Naive B cell (primary cell): ENCODE data around the gene ZBTB2. TPM values are rescaled to one million over a fixed set of nuclear protein-coding genes. Genes with fewer than 3 reads are reported as not detected.
"Not testable (repeated sequence)": the region's sequence is repeated elsewhere in the genome, so short reads cannot be mapped to it uniquely, and the experiment has no call there.

Experiments
- ATAC-seq, 2 donors: fragments of 150-1000 bp; cut with Tn5 transposase; 2 replicates each; pipeline ENCODE4 v1.10.0; 2021; ENCODE audit warnings: low read depth in 2 of 2, mild to moderate bottlenecking in 2 of 2, moderate library complexity in 2 of 2
- DNase-seq: peaks from one replicate; pipeline ENCODE4 v3.0.0; 2022
- H3K27ac Mint-ChIP-seq, 6 donors: one replicate each; pipeline ENCODE4 v1.8.0; 2020 to 2022; ENCODE audit warnings: mild to moderate bottlenecking in 6 of 6, mixed read lengths in 6 of 6, moderate library complexity in 5 of 6, inconsistent platforms in 2 of 6
- H3K27me3 Mint-ChIP-seq, 3 donors: one replicate each; pipeline ENCODE4 v1.8.0; 2021 to 2022; ENCODE audit warnings: mixed read lengths in 3 of 3, mild to moderate bottlenecking in 1 of 3
- H3K36me3 Mint-ChIP-seq, 2 donors: one replicate each; pipeline ENCODE4 v1.8.0; 2020 to 2022; ENCODE audit warnings: mixed read lengths in 2 of 2, inconsistent platforms in 1 of 2, mild to moderate bottlenecking in 1 of 2
- H3K4me1 Mint-ChIP-seq, 3 donors: one replicate each; pipeline ENCODE4 v1.8.0; 2020 to 2022; ENCODE audit warnings: mixed read lengths in 3 of 3, inconsistent platforms in 1 of 3, mild to moderate bottlenecking in 1 of 3, moderate library complexity in 1 of 3
- H3K4me3 Mint-ChIP-seq, 8 donors: one replicate each; pipeline ENCODE4 v1.8.0; 2020 to 2022; ENCODE audit warnings: mild to moderate bottlenecking in 8 of 8, mixed read lengths in 8 of 8, moderate library complexity in 8 of 8, inconsistent platforms in 2 of 8
- H3K9me3 Mint-ChIP-seq, 7 donors: one replicate each; pipeline ENCODE4 v1.8.0; 2020 to 2022; ENCODE audit warnings: mixed read lengths in 7 of 7, mild to moderate bottlenecking in 5 of 7, inconsistent platforms in 2 of 7, moderate library complexity in 1 of 7
- polyA plus RNA-seq, 6 donors: library from polyadenylated mRNA; unstranded; fragments of 300-500 nt; fragmentation: Illumina TruSeq; gene quantifications; one replicate each; pipeline ENCODE4 v1.2.3, GENCODE V29; 2021; ENCODE audit warnings: low read depth in 6 of 6

The ZBTB2 gene
- polyA plus RNA-seq, 6 donors from 2014 or later = 11.6 to 22.7 (median 14.5) TPM

GRCh38 chr6:151377095-151377494 lies 14.3 kb downstream of the ZBTB2 start:
- Mint-ChIP-seq H3K27ac (no peak overlapping the region), H3K9me3 (no peaks in the 10 kb centered on the region), H3K27me3 (no peaks in the 10 kb centered on the region), H3K4me1 (peaks cover 51 to 67% (median 59%) of the 10 kb centered on the region in 3 donors), H3K4me3 (peak overlapping the region in 3 of 8 donors; percentile 39 to 73 (median 58)), H3K36me3 (peaks cover 6 to 8% of the 10 kb centered on the region in 2 donors)
- ATAC-seq (no peak), DNase-seq (no peak)

GRCh38 chr6:151376440-151376839 lies 14.9 kb downstream of the ZBTB2 start:
- Mint-ChIP-seq H3K27ac (peak overlapping the region in 5 of 6 donors; percentile 34 to 96 (median 71)), H3K9me3 (no peaks in the 10 kb centered on the region), H3K27me3 (no peaks in the 10 kb centered on the region), H3K36me3 (peaks cover 13 to 15% of the 10 kb centered on the region in 2 donors), H3K4me1 (peaks cover 54 to 69% (median 66%) of the 10 kb centered on the region in 3 donors), H3K4me3 (peak overlapping the region in 7 of 8 donors; percentile 4 to 78 (median 67))
- peak; percentile 43 to 48 for ATAC-seq
- no peak for DNase-seq

- H3K9me3 Mint-ChIP-seq = no peaks in the 10 kb centered on the region
- no peaks in the 10 kb centered on the region for H3K27me3 Mint-ChIP-seq
- peaks cover 19 to 21% of the 10 kb centered on the region in 2 donors for H3K36me3 Mint-ChIP-seq
- H3K4me3 Mint-ChIP-seq = peak overlapping the region in 5 of 8 donors; percentile 10 to 76 (median 58)
- no peak for ATAC-seq
- H3K4me1 Mint-ChIP-seq = peaks cover 55 to 66% (median 64%) of the 10 kb centered on the region in 3 donors
- DNase-seq = no peak
- peak overlapping the region in 1 of 6 donors; percentile 34 for H3K27ac Mint-ChIP-seq
Measured at GRCh38 chr6:151375833-151376232, 15.5 kb downstream of the ZBTB2 start.

- Mint-ChIP-seq H3K9me3 (no peaks in the 10 kb centered on the region), H3K27me3 (no peaks in the 10 kb centered on the region), H3K4me3 (peak overlapping the region in 1 of 8 donors; percentile 35), H3K4me1 (peaks cover 43 to 53% (median 50%) of the 10 kb centered on the region in 3 donors), H3K36me3 (peaks cover 19 to 22% of the 10 kb centered on the region in 2 donors), H3K27ac (no peak overlapping the region)
- DNase-seq (no peak), ATAC-seq (no peak)
Measured at GRCh38 chr6:151374036-151374683, 17.2 kb downstream of the ZBTB2 start.

- Mint-ChIP-seq H3K9me3 (no peaks in the 10 kb centered on the region), H3K4me1 (peaks cover 35 to 45% (median 44%) of the 10 kb centered on the region in 3 donors), H3K27me3 (no peaks in the 10 kb centered on the region), H3K4me3 (no peak overlapping the region), H3K27ac (peak overlapping the region in 3 of 6 donors; percentile 30 to 76 (median 36)), H3K36me3 (peaks cover 19 to 22% of the 10 kb centered on the region in 2 donors)
- DNase-seq = no peak
- no peak for ATAC-seq
Measured at GRCh38 chr6:151372164-151372563, 19.2 kb downstream of the ZBTB2 start.

- ATAC-seq = no peak
- no peak overlapping the region for H3K4me3 Mint-ChIP-seq
- H3K27ac Mint-ChIP-seq = no peak overlapping the region
- H3K4me1 Mint-ChIP-seq = peaks cover 21 to 31% (median 28%) of the 10 kb centered on the region in 3 donors
- H3K9me3 Mint-ChIP-seq = no peaks in the 10 kb centered on the region
- no peak for DNase-seq
- peaks cover 28 to 33% of the 10 kb centered on the region in 2 donors for H3K36me3 Mint-ChIP-seq
- H3K27me3 Mint-ChIP-seq = no peaks in the 10 kb centered on the region
Measured at GRCh38 chr6:151370509-151371078, 20.8 kb downstream of the ZBTB2 start.

- H3K9me3 Mint-ChIP-seq = no peaks in the 10 kb centered on the region
- H3K4me3 Mint-ChIP-seq = no peak overlapping the region
- no peaks in the 10 kb centered on the region for H3K27me3 Mint-ChIP-seq
- peak overlapping the region in 2 of 6 donors; percentile 24 to 62 for H3K27ac Mint-ChIP-seq
- H3K4me1 Mint-ChIP-seq = no peaks in the 10 kb centered on the region
- ATAC-seq = no peak
- peaks cover 19 to 34% of the 10 kb centered on the region in 2 donors for H3K36me3 Mint-ChIP-seq
- DNase-seq = no peak
Measured at GRCh38 chr6:151365233-151365632, 26.1 kb downstream of the ZBTB2 start.

GRCh38 chr6:151359486-151359885 lies 31.9 kb downstream of the ZBTB2 start:
- no peak overlapping the region for H3K4me3 Mint-ChIP-seq
- no peak for ATAC-seq

GRCh38 chr6:151358475-151358874 lies 32.9 kb downstream of the ZBTB2 start:
- no peaks in the 10 kb centered on the region for H3K9me3 Mint-ChIP-seq
- no peak overlapping the region for H3K27ac Mint-ChIP-seq
- no peak overlapping the region for H3K4me3 Mint-ChIP-seq
- H3K4me1 Mint-ChIP-seq = no peaks in the 10 kb centered on the region
- ATAC-seq = no peak
- peaks cover 0 to 7% of the 10 kb centered on the region in 2 donors for H3K36me3 Mint-ChIP-seq
- H3K27me3 Mint-ChIP-seq = no peaks in the 10 kb centered on the region
- no peak for DNase-seq

More at GRCh38 chr6:151359486-151359885, 31.9 kb downstream of the ZBTB2 start:
- DNase-seq = no peak
- Mint-ChIP-seq H3K9me3 (no peaks in the 10 kb centered on the region), H3K36me3 (peaks cover 0 to 14% of the 10 kb centered on the region in 2 donors), H3K4me1 (no peaks in the 10 kb centered on the region), H3K27ac (peak overlapping the region in 1 of 6 donors; percentile 26), H3K27me3 (no peaks in the 10 kb centered on the region)

- no peak overlapping the region for H3K27ac Mint-ChIP-seq
- no peaks in the 10 kb centered on the region for H3K27me3 Mint-ChIP-seq
- DNase-seq (no peak), ATAC-seq (no peak)
- no peaks in the 10 kb centered on the region for H3K9me3 Mint-ChIP-seq
- H3K4me3 Mint-ChIP-seq = no peak overlapping the region
- peaks cover 0 to 7% of the 10 kb centered on the region in 2 donors for H3K36me3 Mint-ChIP-seq
- H3K4me1 Mint-ChIP-seq = no peaks in the 10 kb centered on the region
Measured at GRCh38 chr6:151357758-151358436, 33.5 kb downstream of the ZBTB2 start.

GRCh38 chr6:151356983-151357382 lies 34.4 kb downstream of the ZBTB2 start:
- not testable (repeated sequence) for H3K27me3 Mint-ChIP-seq, H3K9me3 Mint-ChIP-seq, H3K4me1 Mint-ChIP-seq, H3K36me3 Mint-ChIP-seq, ATAC-seq, H3K4me3 Mint-ChIP-seq, H3K27ac Mint-ChIP-seq, DNase-seq

- Mint-ChIP-seq H3K9me3 (no peaks in the 10 kb centered on the region), H3K36me3 (peaks cover 0 to 17% of the 10 kb centered on the region in 2 donors), H3K4me3 (no peak overlapping the region), H3K4me1 (peaks cover 0 to 4% (median 0%) of the 10 kb centered on the region in 3 donors), H3K27ac (no peak overlapping the region), H3K27me3 (no peaks in the 10 kb centered on the region)
- ATAC-seq (no peak), DNase-seq (no peak)
Measured at GRCh38 chr6:151353795-151354194, 37.6 kb downstream of the ZBTB2 start.

- Mint-ChIP-seq H3K27me3 (no peaks in the 10 kb centered on the region), H3K27ac (no peak overlapping the region), H3K36me3 (peaks cover 0 to 20% of the 10 kb centered on the region in 2 donors), H3K4me1 (peaks cover 0 to 5% (median 0%) of the 10 kb centered on the region in 3 donors), H3K9me3 (no peaks in the 10 kb centered on the region), H3K4me3 (no peak overlapping the region)
- DNase-seq = no peak
- no peak for ATAC-seq
Measured at GRCh38 chr6:151352410-151353396, 38.7 kb downstream of the ZBTB2 start.
